ENCODE results near the gene HYI.

Gene HYI

DNA sequence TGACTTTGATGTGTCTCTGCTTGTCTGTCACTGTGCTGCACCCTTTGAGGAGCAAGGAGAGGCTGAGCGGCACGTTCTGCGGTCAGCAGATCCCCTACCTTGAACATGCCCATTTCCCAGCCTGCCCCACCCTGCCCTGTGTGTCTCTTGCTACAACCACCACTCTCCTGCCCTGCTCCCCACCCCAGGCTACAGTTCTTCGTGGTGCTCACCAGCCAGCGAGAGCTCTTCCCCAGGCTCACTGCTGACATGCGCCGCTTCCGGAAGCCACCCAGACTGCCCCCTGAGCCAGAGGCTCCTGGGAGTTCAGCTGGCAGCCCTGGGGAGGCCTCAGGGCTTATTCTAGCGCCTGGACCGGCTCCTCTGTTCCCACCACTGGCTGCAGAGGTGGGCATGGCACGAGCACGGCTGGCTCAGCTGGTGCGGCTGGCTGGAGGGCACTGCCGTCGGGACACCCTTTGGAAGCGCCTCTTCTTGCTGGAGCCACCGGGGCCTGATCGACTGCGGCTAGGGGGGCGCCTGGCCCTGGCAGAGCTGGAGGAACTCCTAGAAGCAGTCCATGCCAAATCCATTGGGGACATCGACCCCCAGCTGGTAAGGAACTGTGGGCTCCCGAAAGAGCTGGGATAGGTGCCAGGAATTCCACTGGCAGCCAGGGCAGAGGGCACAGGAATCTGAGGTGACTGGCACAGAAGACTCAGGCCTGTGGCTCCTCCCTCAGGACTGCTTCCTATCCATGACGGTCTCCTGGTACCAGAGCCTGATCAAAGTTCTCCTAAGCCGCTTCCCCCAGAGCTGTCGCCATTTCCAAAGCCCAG lies 5.6 kb downstream of the HYI start:
- no peak for DNase-seq (ENCODE audit: low read depth)
- H3K4me3 ChIP-seq (ENCODE audit: low read depth, low read length) = no peak overlapping the region
- TF ChIP-seq, protein P1, sequence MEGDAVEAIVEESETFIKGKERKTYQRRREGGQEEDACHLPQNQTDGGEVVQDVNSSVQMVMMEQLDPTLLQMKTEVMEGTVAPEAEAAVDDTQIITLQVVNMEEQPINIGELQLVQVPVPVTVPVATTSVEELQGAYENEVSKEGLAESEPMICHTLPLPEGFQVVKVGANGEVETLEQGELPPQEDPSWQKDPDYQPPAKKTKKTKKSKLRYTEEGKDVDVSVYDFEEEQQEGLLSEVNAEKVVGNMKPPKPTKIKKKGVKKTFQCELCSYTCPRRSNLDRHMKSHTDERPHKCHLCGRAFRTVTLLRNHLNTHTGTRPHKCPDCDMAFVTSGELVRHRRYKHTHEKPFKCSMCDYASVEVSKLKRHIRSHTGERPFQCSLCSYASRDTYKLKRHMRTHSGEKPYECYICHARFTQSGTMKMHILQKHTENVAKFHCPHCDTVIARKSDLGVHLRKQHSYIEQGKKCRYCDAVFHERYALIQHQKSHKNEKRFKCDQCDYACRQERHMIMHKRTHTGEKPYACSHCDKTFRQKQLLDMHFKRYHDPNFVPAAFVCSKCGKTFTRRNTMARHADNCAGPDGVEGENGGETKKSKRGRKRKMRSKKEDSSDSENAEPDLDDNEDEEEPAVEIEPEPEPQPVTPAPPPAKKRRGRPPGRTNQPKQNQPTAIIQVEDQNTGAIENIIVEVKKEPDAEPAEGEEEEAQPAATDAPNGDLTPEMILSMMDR (IDR thresholded peaks at IDR 0.05; ENCODE audit: insufficient read depth, low read depth, low read length, missing control alignments) = no peak

DNA sequence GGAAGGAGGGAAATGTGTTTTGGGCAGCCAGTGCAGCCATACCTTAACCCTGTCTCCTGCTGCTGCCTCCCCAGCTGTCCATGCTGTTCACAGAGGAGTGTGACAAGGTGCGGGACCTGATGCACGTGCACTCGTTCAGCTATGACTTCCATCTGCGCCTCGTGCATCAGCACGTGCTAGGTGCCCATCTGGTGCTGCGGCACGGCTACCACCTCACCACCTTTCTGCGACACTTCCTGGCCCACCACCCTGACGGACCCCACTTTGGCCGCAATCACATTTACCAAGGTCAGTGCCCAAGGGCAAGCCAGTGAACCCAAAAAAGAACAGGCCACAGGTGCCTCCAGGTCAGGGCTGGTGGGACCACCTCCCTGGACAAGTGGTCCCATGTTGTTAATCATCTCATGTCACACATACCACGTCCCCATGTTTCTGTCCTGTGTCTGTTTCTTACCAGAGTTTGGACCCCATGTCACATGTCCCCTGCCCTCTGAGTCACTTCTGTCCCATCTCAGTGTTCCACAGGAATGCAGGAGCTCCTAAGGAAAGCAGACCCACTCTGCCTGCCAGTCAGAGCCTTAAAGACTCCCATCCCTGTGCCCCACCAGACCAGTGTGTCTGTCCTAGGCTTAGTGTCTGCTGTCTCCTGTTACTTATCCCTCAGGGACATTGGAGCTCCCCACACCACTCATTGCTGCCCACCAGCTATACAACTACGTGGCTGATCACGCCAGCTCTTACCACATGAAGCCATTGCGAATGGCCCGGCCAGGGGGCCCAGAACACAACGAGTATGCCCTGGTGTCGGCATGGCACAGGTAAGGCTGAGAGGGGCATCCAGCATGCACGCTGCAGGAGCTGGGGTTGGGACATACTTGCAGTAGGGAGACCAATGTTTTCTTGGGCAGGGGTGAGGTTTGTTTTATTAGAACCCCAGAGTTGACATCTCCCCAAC lies 6.6 kb downstream of the HYI start:
- no peak for DNase-seq (ENCODE audit: low read depth)
- TF ChIP-seq, protein P1 (IDR thresholded peaks at IDR 0.05; ENCODE audit: insufficient read depth, low read depth, low read length, missing control alignments) = no peak
- no peak overlapping the region for H3K4me3 ChIP-seq (ENCODE audit: low read depth, low read length)

DNA sequence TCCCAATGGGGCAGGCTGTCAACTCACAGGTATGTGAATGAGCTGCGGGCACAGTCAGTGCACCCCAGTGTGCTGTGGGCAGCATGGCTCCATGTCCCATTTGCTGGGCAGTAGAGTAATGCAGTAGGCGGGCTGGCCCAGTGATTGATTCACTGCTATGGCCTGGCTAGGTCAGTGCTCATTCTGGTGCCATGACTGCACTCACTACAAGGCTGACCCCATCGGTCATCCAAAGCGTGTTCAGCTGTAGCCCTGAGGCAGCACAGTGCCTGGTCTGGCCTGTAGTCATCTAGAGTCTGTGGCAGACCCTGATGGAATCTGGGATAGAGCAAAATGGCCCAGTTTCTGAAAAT lies 7.4 kb downstream of the HYI start:
- TF ChIP-seq, protein P1 (IDR thresholded peaks at IDR 0.05; ENCODE audit: insufficient read depth, low read depth, low read length, missing control alignments) = no peak
- no peak for DNase-seq (ENCODE audit: low read depth)
- no peak overlapping the region for H3K4me3 ChIP-seq (ENCODE audit: low read depth, low read length)

DNA sequence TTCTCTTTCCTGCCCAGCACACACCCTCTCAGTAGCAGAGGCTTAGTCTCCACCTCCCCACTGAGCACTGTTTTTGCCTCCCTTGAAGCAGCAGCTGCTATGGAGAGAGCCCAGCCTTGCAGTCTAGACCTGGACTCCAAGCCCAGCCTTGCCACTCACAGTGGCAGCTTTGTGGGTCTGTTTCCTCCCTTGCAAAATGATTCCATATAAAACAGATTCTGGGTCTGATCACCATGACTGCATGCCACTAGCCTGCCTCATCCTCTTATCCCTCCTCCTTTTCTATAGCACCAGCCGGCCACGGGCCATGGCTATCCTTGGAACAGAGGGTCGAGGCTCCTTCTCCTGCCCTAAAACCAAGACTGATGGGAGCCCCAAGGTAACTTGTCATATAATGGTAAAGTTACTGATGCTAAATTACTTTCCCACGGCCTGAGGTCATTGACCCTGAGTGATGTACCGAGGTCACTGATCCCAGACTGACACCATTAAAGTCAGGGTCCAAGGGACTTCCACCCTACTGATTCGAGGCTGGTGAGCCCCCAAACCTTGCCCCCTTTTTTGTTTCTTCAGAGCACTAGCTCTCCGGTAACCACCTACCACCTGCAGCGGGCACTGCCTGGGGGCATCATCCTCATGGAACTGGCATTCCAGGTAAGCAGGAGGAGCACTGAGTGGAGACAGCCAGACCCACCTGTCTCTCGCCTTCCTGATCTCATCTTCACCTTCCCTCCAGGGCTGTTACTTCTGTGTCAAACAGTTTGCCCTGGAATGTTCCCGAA lies 7.9 kb downstream of the HYI start:
- TF ChIP-seq, protein P1 (IDR thresholded peaks at IDR 0.05; ENCODE audit: insufficient read depth, low read depth, low read length, missing control alignments) = no peak
- H3K4me3 ChIP-seq (ENCODE audit: low read depth, low read length) = no peak overlapping the region
- no peak for DNase-seq (ENCODE audit: low read depth)

DNA sequence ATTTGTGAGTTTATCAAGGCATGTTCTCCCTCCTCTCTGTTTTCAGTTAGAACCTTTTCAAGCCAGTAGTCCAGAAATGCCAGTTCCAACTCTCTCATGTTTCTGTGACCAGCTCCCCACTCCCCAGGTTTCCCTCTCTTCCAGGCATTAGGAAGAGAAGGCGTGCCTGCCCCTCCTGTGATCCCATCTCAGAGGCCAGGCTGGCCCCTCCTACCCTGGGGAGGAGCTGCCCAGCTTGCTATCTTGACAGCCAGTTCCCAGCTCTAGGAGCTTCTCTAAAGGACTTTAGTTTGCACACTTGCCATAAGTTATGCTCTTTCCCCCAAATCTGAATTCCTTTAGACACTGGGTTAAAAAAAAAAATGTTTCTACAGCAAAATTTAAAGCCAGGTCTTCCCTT lies 8.9 kb downstream of the HYI start:
- DNase-seq (ENCODE audit: low read depth) = no peak
- no peak overlapping the region for H3K4me3 ChIP-seq (ENCODE audit: low read depth, low read length)
- TF ChIP-seq, protein P1 (IDR thresholded peaks at IDR 0.05; ENCODE audit: insufficient read depth, low read depth, low read length, missing control alignments) = no peak

DNA sequence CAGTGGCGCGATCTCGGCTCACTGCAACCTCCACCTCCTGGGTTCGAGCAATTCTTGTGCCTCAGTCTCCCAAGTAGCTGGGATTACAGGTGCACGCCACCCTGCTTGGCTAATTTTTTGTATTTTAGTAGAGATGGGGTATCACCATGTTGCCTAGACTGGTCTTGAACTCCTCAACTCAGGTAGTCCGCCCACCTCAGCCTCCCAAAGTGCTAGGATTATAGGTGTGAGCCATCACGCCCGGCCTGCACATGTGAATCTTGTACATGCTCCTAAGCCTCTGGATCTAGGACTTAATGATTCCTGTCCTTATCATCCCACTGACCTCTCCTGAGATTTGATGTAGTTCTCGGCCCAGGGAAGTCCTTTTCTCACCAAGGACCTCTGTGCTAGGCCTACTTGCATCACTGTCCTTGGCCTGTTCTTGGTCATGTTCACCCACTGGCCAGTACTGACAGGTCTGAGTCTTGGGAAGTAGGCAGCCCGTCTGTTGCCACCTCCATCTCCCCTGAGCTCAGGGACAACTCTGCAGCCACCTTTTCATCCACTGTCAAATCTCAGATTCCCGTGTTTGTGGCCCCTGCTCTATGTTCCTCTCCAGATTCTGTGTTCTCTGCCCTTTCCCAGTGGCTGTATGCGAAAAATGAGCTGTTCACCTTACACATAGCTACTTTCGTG lies 9.4 kb downstream of the HYI start:
- no peak for DNase-seq (ENCODE audit: low read depth)
- TF ChIP-seq, protein P1 (IDR thresholded peaks at IDR 0.05; ENCODE audit: insufficient read depth, low read depth, low read length, missing control alignments) = no peak
- H3K4me3 ChIP-seq (ENCODE audit: low read depth, low read length) = no peak overlapping the region
